Measurements from ENCODE around the gene SFT2D1.

SFT2D1 gene

DNA sequence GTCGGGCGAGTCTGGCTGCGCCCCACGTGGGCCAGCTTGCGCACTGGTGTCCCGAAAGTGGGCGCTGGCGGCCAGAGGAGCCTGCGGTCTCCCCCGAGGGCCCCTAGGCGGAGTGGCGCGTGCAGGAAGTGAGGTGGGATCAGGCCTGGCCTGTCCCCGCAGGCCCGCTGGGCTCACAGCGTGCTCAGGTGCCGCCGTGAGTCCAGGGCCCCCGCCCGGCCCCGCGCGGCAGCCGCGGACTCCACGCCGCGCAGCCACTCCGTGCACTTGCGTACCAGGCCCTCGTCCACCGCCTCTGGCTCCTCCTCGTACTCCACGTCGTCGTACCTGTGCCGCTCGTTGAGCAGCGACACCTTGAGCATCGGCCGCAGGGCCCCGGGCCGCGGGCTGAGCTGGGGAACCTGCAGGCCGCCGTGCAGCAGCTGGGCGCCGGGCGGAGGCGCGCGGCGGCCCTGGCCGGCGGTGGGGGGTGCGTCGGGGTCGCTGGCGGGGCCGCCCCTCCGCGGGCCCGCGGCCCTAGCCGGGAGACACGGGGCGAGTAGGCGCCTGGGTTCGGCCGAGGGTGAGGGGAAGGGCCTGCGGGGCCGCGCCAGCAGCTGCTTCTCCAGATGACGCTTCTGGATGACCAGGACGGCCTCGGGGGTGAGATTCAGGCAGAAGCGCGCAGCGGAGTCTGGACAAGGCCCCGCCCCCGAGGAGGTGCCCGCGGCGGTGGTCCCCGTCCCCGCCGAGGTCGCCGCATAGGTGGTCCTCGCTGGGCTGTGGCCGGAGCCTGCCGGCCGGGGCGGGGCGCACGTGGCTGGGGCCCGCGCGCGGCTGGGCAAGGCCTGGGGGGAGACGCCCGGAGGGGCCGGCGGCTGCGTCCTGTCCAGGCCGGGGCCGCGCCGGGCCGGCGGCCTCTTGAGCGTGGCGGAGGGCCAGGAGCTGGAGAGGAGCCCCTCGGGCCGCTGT is 35.0 kb downstream of the SFT2D1 start:
- DNase-seq (ENCODE audit: low read depth), result no peak

GRCh38 chr6:166306378-166307081 is 35.8 kb downstream of the SFT2D1 start:
- no peak for DNase-seq (ENCODE audit: low read depth)

DNA sequence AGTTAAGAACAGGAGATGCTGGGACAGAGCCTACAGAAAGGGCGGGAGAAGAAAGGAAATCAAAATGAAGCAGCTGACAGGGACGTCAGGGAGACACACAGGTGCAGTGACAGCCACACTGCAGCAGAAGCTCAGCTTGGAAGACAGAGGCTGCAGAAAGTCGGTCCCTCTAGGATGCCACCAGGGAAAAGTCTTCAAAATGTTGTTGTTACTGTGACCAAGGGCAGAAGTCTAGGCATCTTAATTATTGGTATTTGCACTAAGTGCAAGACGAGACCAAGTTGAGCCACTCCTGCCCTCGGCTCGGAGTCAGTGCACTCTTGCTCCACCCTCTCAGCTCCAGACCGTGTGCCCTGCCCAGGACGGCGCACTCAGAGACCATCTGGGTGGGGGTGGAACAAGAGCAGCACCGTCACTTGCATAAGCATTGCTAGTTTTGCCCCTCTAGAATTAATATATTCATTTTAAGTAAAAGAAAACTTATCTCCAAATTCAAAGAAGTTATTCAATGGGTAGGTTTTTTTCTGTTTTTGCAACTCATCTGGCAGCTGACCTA is 36.7 kb downstream of the SFT2D1 start:
- DNase-seq (ENCODE audit: low read depth), result no peak

DNA sequence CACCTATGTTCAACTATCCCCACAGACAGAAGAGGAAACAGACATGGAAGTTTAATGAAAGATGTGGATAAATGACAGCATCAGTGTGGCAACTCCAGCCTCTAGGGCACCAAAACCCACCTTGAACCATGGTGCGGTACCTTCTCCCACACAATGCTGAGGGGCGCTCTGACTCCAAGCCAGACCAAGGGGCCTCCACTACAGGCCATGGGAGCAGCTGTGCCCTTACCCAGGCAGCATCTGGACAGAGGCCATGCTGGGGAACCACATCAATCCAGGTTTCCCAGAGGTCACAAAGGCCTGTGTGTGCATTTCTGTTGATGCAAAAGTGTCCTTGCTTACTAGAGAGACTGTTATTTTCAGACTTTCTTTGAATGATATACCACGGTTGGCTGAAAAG is 38.2 kb downstream of the SFT2D1 start:
- no peak for DNase-seq (ENCODE audit: low read depth)

DNA sequence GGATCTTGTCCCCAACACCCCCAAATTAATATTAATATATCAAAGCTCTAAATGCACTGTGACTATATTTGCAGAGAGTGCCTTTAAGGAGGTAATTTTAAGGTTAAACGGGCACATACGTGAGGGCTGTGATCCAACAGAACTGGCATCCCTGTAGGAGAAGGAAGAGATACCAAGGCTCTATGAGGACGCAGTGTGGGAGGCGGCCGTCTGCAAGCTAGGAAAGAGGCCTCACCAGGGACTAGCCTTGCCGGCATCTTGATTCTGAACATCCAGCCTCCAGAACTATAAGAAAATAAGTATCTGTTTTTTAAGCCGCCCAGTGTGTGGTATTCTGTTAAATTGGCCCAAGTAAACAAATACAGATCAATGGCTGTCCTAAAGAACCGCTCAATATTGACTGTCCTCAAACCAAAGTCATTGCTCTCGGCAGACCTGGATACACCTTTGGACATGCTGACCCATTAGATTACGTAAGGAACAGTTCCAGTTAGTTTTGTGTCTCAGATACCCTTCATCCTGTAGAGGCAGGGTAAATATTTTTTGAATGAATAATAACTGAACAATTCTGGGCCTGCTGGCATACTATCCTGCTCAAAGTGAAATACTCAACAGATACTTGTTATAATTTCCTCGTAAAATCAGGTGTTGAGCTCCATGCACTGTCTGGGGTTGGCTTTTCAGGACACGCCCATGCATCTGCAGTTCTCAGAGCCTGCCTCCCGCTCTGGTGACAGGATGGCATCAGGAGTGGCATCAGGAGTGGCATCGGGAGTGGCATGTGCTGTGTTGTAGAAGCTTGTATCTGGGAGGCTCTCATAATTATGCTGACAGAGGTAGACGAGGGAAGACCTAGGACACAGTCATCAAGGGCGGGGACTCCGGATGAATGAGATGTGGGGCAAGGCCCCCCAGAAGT is 40.5 kb downstream of the SFT2D1 start:
- no peak for DNase-seq (ENCODE audit: low read depth)

GRCh38 chr6:166300357-166300987 is 41.9 kb downstream of the SFT2D1 start:
- DNase-seq (ENCODE audit: low read depth), result no peak

DNA sequence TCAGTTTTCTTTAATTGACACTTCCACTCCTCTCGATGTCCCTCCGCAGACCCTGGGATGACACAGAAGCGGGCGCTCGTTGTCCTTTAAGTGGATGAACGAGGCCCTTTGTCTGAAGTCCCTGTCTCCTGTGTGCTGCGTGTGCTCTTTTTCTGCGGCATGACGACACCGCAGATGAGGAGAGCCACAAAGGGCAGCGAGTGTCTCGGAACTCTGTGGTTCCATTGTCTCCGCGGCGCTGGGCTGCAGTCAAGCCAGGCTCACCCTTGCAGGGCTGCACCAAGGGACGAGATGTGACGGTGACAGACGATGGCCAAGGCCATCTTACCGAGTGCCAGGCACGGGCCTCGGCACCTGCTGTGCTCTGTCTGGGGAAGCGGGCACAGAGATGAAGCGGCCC is 44.7 kb downstream of the SFT2D1 start:
- DNase-seq (ENCODE audit: low read depth), result no peak

- no peak for DNase-seq (ENCODE audit: low read depth)
Observed at GRCh38 chr6:166296035-166296883, 46.1 kb downstream of the SFT2D1 start.

DNA sequence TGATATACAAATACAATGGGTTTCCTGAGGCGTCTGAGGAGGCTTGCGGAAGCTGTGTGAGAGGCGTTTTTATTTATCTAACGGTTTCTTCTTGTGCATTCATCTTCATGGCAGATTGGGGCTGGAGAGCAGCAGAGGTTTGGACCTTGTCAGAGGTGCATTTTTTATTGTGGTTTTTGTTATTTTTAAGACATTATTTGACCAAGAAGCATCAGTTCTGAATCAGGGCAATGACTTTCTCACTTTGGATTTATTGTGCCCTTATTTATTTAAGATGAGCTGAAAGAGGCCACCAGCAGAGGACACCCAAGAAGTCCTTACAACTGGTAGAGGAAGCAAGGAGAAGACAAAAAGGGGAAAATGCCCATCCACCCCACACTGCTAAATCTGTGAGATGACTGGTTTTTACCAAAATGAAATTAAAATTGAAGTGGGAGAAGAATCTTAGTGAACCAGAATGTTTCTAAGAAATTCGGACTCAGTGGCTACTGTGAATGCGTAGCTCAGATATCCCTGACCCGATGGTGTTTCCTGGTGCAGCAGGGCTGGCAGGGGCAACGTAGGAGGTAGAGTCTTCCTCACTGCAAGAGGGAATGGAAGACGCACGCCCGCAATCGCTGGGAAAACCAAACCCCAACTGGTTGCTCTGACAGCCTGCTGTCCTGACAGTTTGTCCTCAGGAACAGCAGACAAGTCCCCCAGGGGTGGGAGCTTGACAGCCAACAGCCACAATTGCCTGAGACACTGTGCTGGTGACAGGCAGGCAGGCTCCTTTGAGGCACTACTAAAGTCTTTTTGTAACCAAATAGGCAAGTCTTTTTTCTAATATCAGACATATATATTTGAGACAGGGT is 48.4 kb downstream of the SFT2D1 start:
- DNase-seq (ENCODE audit: low read depth), result no peak

GRCh38 chr6:166289207-166290060 is 52.9 kb downstream of the SFT2D1 start:
- no peak for DNase-seq (ENCODE audit: low read depth)

DNA sequence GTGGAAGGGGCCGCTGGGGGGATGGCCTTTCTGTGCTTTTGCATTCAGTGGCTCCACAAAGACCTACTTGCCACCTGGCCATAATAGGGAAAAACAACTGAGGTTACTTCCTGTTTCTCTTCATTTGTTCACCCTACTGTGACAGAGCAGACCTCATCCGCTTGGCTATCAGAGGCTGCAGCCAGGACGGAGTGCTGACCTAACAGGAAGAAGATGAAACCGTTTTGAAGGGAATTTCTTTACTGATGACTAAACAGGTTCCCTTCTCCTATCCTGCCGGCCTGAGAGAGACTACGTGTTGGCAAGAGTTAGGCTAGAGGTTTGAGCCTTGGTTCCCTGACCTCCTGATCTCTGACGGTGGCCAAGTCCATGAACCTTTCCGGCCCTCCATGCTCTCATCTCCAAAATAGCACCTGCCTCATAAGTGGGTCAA is 55.5 kb downstream of the SFT2D1 start:
- no peak for DNase-seq (ENCODE audit: low read depth)

- DNase-seq (ENCODE audit: low read depth), result no peak
Observed at GRCh38 chr6:166285233-166285632, 57.1 kb downstream of the SFT2D1 start.

DNA sequence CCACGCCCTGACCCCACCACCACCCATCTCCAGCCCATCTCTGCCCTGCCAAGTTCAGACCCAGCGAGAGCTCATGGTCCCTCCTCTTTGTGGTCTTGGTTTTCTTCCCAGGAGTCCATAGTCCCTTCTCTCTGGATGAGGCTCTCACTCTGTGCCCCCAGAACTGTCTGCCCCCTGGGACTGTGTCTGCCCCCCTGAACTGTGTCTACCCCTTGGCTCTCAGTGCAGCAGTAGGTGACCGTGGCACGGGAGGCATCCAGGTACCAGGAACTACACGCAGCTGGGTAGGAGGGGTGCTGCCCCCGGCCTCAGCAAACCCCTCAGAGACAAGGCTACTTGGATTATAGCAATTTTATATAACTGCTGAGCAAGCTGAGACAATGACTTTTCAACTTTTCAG is 57.7 kb downstream of the SFT2D1 start:
- no peak for DNase-seq (ENCODE audit: low read depth)

DNA sequence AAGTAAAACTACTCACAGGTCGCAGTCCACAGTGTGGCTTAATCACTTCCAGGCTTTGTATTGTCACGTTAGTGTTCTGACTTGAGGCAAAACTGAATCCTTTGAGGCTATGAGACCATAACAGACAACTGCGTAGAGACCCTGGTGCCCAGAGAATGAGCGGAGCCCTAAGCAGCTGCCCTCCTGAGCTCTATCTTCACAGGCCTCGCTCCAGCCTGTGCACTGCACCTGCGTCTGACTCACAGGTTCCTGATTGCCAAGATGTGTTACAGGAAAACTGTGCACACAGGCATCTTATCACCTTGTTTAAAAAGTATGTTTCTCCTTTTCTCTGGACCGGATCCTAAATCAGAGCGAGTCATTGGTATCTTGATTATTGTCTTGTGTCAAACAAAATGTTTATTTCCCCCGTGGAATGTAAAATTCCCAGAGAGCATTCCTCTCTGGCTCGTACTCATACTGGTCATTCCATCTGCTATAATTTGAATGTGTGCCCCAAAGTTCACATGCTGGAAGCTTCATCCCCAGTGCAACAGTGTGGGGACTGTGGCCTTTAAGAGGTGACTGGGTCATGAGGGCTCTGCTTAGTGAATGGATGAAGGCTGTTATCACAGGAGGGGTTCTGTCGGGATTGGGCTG is 59.8 kb downstream of the SFT2D1 start:
- DNase-seq (ENCODE audit: low read depth), result no peak

GRCh38 chr6:166281104-166281503 is 61.2 kb downstream of the SFT2D1 start:
- DNase-seq (ENCODE audit: low read depth), result no peak

- no peak for DNase-seq (ENCODE audit: low read depth)
Observed at GRCh38 chr6:166279393-166279679, 63.0 kb downstream of the SFT2D1 start.

GRCh38 chr6:166278579-166279392 is 63.6 kb downstream of the SFT2D1 start:
- DNase-seq (ENCODE audit: low read depth), result no peak
